Measurements from ENCODE around the gene CTNNA2. TPM values are rescaled to one million over a fixed set of nuclear protein-coding genes. Genes with fewer than 3 reads are reported as not detected.

The CTNNA2 gene
- total and polyA plus RNA-seq, 9 of the 15 experiments (the other 6 are each of a cell fraction or from before 2014, with no cell fraction given), result 0.03 to 0.40 (median 0.15) TPM

- Histone ChIP-seq H3K79me2 (ENCODE audit: control insufficient read depth, insufficient read depth, low read length) (no peaks in the 10 kb centered on the region), H3K27ac (ENCODE audit: extremely low read depth, low read depth, low read length) (no peak overlapping the region), H3K9me1 (ENCODE audit: control insufficient read depth, insufficient read depth, low read length) (no peaks in the 10 kb centered on the region), H3K4me1 (replicated peaks in 1 of 2; ENCODE audit: control insufficient read depth in 2 of 2, insufficient read depth in 2 of 2, low read length in 2 of 2) (no peaks in the 10 kb centered on the region), H3K36me3 (ENCODE audit: control insufficient read depth, insufficient read depth, low read length) (no peaks in the 10 kb centered on the region), H3K4me2 (ENCODE audit: insufficient read depth, low read length) (no peak overlapping the region), H3K9ac (ENCODE audit: insufficient read depth in 1 of 2, low read depth in 2 of 2, low read length in 2 of 2) (no peak overlapping the region), H3K27me3 (ENCODE audit: control insufficient read depth in 2 of 2, insufficient read depth in 2 of 2, low read length in 2 of 2) (no peaks in the 10 kb centered on the region; a peak in 1 of 5 replicates), H3K4me3 (no peak overlapping the region), H3K9me3 (replicated peaks; ENCODE audit: control insufficient read depth, insufficient read depth, low read depth, low read length) (no peaks in the 10 kb centered on the region), H4K20me1 (replicated peaks; ENCODE audit: control insufficient read depth, insufficient read depth, low read length) (no peaks in the 10 kb centered on the region), H2AFZ (ENCODE audit: low read depth, low read length) (no peak overlapping the region)
- in situ Hi-C loops (cut with MboI) (no loop called here), intact Hi-C loops (cut with micrococcal nuclease) (no loop called here)
- DNase-seq (ENCODE audit: extremely low read depth in 1 of 4, low spot score in 3 of 4) (no peak), FAIRE-seq (no peak), ATAC-seq (no peak)
- TF ChIP-seq ZBTB2 (IDR thresholded peaks at IDR 0.05), result no peak
- no peak for TF ChIP-seq BRCA1 (IDR thresholded peaks at IDR 0.05)
- no peak for TF ChIP-seq BRCA1 (CRISPR knock-in tag; IDR thresholded peaks at IDR 0.05)
- TF ChIP-seq ZNF175 (CRISPR knock-in tag; IDR thresholded peaks at IDR 0.05; ENCODE audit: low read depth), result no peak
- no peak for TF ChIP-seq L3MBTL2 (IDR thresholded peaks at IDR 0.05)
- no peak for TF ChIP-seq ZNF347 (CRISPR knock-in tag; IDR thresholded peaks at IDR 0.05; ENCODE audit: low read depth)
- TF ChIP-seq ZNF224 (CRISPR knock-in tag; IDR thresholded peaks at IDR 0.05), result no peak
- no peak for TF ChIP-seq ATF2 (CRISPR knock-in tag; IDR thresholded peaks at IDR 0.05)
- TF ChIP-seq, protein P1, sequence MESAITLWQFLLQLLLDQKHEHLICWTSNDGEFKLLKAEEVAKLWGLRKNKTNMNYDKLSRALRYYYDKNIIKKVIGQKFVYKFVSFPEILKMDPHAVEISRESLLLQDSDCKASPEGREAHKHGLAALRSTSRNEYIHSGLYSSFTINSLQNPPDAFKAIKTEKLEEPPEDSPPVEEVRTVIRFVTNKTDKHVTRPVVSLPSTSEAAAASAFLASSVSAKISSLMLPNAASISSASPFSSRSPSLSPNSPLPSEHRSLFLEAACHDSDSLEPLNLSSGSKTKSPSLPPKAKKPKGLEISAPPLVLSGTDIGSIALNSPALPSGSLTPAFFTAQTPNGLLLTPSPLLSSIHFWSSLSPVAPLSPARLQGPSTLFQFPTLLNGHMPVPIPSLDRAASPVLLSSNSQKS (CRISPR knock-in tag; IDR thresholded peaks at IDR 0.05), result no peak
- TF ChIP-seq THRAP3 (IDR thresholded peaks at IDR 0.05; ENCODE audit: borderline replicate concordance), result no peak
- TF ChIP-seq CHD4 (IDR thresholded peaks at IDR 0.05; ENCODE audit: insufficient read depth, insufficient replicate concordance, low read depth, low read length, poor library complexity, severe bottlenecking), result no peak
- TF ChIP-seq ZNF551 (CRISPR knock-in tag; IDR thresholded peaks at IDR 0.05), result no peak
- TF ChIP-seq NFRKB (IDR thresholded peaks at IDR 0.05; ENCODE audit: low read depth), result no peak
- TF ChIP-seq IFI16 (CRISPR knock-in tag; IDR thresholded peaks at IDR 0.05), result no peak
- TF ChIP-seq TARDBP (IDR thresholded peaks at IDR 0.05), result no peak
- no peak for TF ChIP-seq NR4A1 (CRISPR knock-in tag; IDR thresholded peaks at IDR 0.05)
- TF ChIP-seq NR4A1 (tag; IDR thresholded peaks at IDR 0.05), result no peak
- no peak for TF ChIP-seq ETS2 (tag; IDR thresholded peaks at IDR 0.05; ENCODE audit: borderline replicate concordance, poor library complexity, severe bottlenecking)
- ChIA-PET POLR2A (no interaction called here), CTCF (ENCODE audit: low intra/inter-chr PET ratio) (no interaction called here)
- BruUV-seq (replicated peaks), result no TSS peak
- WGBS (ENCODE audit: insufficient coverage, low coverage, missing lambda C conversion rate), result 0% methylated on average over 6 of the region's 6 CpGs
Observed at GRCh38 chr2:79966882-79967281, 454.0 kb downstream of the CTNNA2 start.

Data from K562 (cell line).